Measurements from ENCODE around the gene PTGES. TPM values are rescaled to one million over a fixed set of nuclear protein-coding genes. Genes with fewer than 3 reads are reported as not detected.
"Not testable (repeated sequence)": the region's sequence is repeated elsewhere in the genome, so short reads cannot be mapped to it uniquely, and the experiment has no call there.

PTGES gene
- total RNA-seq, 1 donor from 2014 or later, result 1.0 TPM

- H3K36me3 Mint-ChIP-seq (ENCODE audit: unreplicated experiment), result no peaks in the 10 kb centered on the region
These were observed 17.9 kb upstream of the PTGES start for GRCh38 chr9:129770741-129771140.

DNA sequence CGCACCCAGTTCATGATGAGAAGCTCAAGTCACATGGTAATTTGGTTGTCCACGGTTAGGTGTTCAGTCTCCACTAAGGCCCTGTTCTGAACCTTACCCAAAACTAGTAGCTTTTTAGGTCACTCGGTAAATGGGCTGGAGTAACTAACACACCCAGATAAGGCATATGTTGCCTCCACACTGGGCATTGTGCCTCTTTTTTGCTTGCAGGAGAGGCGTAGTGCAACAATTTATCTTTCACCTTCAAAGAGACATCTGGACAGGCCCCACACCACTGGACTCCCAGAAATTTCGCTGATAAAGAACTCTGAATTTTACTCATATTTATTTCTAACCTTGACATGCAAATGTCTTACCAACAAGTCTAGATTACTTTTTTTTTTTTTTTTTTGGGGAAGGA is 16.8 kb upstream of the PTGES start:
- H3K27me3 Mint-ChIP-seq (ENCODE audit: unreplicated experiment), result peaks cover 5% of the 10 kb centered on the region
- no peak overlapping the region for H3K4me3 Mint-ChIP-seq (ENCODE audit: unreplicated experiment)
- no peak for TF ChIP-seq CTCF (IDR thresholded peaks at IDR 0.05; ENCODE audit: partially characterized antibody, unreplicated experiment)
- no peak for DNase-seq
- H3K27ac Mint-ChIP-seq (ENCODE audit: unreplicated experiment), result no peak overlapping the region
- no peaks in the 10 kb centered on the region for H3K4me1 Mint-ChIP-seq (ENCODE audit: low read depth, unreplicated experiment)
- H3K36me3 Mint-ChIP-seq (ENCODE audit: unreplicated experiment), result no peaks in the 10 kb centered on the region
- peaks cover 2% of the 10 kb centered on the region for H3K9me3 Mint-ChIP-seq (ENCODE audit: unreplicated experiment)

More at GRCh38 chr9:129770741-129771140, 17.9 kb upstream of the PTGES start:
- H3K4me1 Mint-ChIP-seq (ENCODE audit: low read depth, unreplicated experiment), result peaks cover 3% of the 10 kb centered on the region
- DNase-seq, result no peak
- peaks cover 2% of the 10 kb centered on the region for H3K9me3 Mint-ChIP-seq (ENCODE audit: unreplicated experiment)
- peaks cover 5% of the 10 kb centered on the region for H3K27me3 Mint-ChIP-seq (ENCODE audit: unreplicated experiment)
- no peak overlapping the region for H3K27ac Mint-ChIP-seq (ENCODE audit: unreplicated experiment)
- TF ChIP-seq CTCF (IDR thresholded peaks at IDR 0.05; ENCODE audit: partially characterized antibody, unreplicated experiment), result no peak
- no peak overlapping the region for H3K4me3 Mint-ChIP-seq (ENCODE audit: unreplicated experiment)

- no peak for DNase-seq
- Mint-ChIP-seq H3K4me3 (ENCODE audit: unreplicated experiment) (no peak overlapping the region), H3K27ac (ENCODE audit: unreplicated experiment) (no peak overlapping the region), H3K27me3 (ENCODE audit: unreplicated experiment) (peaks cover 1% of the 10 kb centered on the region), H3K36me3 (ENCODE audit: unreplicated experiment) (no peaks in the 10 kb centered on the region), H3K9me3 (ENCODE audit: unreplicated experiment) (no peaks in the 10 kb centered on the region), H3K4me1 (ENCODE audit: low read depth, unreplicated experiment) (peaks cover under 1% of the 10 kb centered on the region)
- TF ChIP-seq CTCF (IDR thresholded peaks at IDR 0.05; ENCODE audit: partially characterized antibody, unreplicated experiment), result no peak
These were observed 15.6 kb upstream of the PTGES start for GRCh38 chr9:129768486-129768885.

DNA sequence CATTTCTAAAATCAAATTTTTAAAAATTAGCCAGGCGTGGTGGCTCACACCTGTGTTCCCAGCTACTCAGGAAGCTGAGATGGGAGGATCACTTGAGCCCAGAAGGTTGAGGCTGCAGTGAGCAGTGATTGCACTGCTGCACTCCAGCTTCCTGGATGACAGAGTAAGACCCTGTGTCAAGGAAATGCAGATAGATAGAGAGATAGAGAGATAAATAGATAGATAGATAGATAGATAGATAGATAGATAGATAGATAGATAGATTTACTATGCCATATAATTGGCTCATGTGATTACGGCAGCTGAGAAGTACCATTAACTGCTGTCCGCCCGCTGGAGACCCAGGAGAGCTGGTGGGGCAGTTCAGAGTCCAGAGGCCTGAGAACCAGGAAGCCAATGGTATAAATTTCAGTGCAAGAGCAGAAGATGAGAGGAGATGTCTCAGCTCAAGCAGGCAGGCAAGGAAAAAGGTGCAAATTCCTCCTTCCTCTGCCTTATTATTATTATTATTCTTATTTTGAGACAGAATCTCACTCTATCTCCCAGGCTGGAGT is 13.0 kb upstream of the PTGES start:
- H3K36me3 Mint-ChIP-seq (ENCODE audit: unreplicated experiment), result no peaks in the 10 kb centered on the region
- DNase-seq, result no peak
- no peak for TF ChIP-seq CTCF (IDR thresholded peaks at IDR 0.05; ENCODE audit: partially characterized antibody, unreplicated experiment)
- peaks cover under 1% of the 10 kb centered on the region for H3K27me3 Mint-ChIP-seq (ENCODE audit: unreplicated experiment)
- H3K4me1 Mint-ChIP-seq (ENCODE audit: low read depth, unreplicated experiment), result peaks cover 8% of the 10 kb centered on the region
- H3K4me3 Mint-ChIP-seq (ENCODE audit: unreplicated experiment), result no peak overlapping the region
- H3K9me3 Mint-ChIP-seq (ENCODE audit: unreplicated experiment), result no peaks in the 10 kb centered on the region
- no peak overlapping the region for H3K27ac Mint-ChIP-seq (ENCODE audit: unreplicated experiment)

DNA sequence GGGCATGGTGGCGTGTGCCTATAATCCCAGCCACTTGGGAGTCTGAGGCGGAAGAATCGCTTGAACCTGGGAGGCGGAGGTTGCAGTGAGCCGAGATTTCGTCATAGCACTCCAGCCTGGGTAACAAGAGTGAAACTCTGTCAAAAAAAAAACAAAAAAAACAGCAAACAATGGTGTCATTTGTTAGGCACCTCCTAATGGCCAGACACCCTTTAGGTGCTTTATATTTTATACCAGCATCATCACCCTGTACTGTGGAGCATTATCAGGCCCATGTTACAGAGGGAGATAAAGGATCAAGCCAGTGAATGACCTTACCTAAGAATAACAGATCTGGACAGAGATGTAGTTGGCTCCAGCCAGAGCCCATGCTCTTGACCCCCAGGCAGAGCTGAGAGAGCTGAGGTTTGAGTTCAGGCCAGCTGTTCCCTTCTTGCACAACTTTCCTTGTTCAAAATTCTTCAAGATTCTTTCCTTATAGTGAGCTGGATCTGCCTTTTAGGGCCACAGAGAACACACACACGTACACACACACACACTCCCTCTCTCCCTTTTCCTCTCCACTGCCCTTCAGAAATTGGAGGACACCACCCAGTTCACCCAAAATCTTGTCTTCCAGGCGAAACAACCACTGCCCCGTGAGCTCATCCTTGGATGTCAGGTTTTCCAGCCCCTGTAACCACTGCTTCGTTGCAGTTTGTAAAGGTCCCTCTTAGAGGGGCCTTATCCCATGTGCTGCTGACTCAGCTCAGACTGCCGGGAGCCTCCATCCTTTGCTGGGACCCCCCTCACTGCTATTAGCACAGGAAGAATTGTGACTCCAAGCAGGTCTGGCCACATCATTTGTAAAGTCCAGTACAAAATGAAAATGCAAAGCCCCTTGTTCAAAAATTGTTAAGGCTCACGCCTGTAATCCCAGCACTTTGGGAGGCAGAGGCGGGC is 10.4 kb upstream of the PTGES start:
- H3K9me3 Mint-ChIP-seq (ENCODE audit: unreplicated experiment), result peaks cover 1% of the 10 kb centered on the region
- TF ChIP-seq CTCF (IDR thresholded peaks at IDR 0.05; ENCODE audit: partially characterized antibody, unreplicated experiment), result no peak

DNA sequence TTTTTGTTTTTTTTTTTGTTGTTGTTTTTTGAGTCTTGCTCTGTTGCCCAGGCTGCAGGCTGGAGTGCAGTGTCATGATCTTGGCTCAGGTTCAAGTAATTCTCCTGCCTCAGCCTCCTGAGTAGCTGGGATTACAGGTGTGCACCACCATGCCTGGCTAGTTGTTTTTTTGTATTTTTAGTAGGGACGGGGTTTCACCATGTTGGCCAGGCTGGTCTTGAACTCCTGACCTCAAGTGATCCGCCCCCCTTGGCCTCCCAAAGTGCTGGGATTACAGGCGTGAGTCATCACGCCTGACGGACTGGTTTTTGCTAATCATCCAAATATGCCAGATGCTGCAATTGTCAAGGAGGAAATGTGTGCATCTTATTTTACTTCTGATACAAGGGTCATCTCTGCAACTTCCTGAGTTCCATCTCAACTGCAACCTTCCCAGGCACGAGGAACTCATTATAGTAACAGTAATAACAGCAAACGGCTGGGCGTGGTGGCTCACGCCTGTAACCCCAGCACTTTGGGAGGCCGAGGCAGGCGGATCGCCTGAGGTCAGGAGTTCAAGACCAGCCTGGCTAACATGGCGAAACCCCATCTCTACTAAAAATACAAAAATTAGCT is 9.6 kb upstream of the PTGES start:
- not testable (repeated sequence) for H3K9me3 Mint-ChIP-seq (ENCODE audit: unreplicated experiment); H3K4me1 Mint-ChIP-seq (ENCODE audit: low read depth, unreplicated experiment); H3K4me3 Mint-ChIP-seq (ENCODE audit: unreplicated experiment); H3K36me3 Mint-ChIP-seq (ENCODE audit: unreplicated experiment); H3K27ac Mint-ChIP-seq (ENCODE audit: unreplicated experiment); DNase-seq; H3K27me3 Mint-ChIP-seq (ENCODE audit: unreplicated experiment)

More for the DNA sequence above, 10.4 kb upstream of the PTGES start:
- H3K27me3 Mint-ChIP-seq (ENCODE audit: unreplicated experiment), result no peaks in the 10 kb centered on the region
- H3K4me3 Mint-ChIP-seq (ENCODE audit: unreplicated experiment), result no peak overlapping the region
- peaks cover 8% of the 10 kb centered on the region for H3K4me1 Mint-ChIP-seq (ENCODE audit: low read depth, unreplicated experiment)
- no peaks in the 10 kb centered on the region for H3K36me3 Mint-ChIP-seq (ENCODE audit: unreplicated experiment)
- H3K27ac Mint-ChIP-seq (ENCODE audit: unreplicated experiment), result no peak overlapping the region
- DNase-seq, result no peak

Data from glutamatergic neuron (in vitro differentiated cells).